ENCODE data around the gene C9orf78. TPM values are rescaled to one million over a fixed set of nuclear protein-coding genes. Genes with fewer than 3 reads are reported as not detected.

C9orf78 gene
- total RNA-seq, 6 donors from 2014 or later, result 17.8 to 66.6 (median 36.5) TPM

- no peak overlapping the region for H3K27ac ChIP-seq
- no peaks in the 10 kb centered on the region for H3K9me3 ChIP-seq
- H3K4me1 ChIP-seq, result peaks cover 12 to 17% (median 15%) of the 10 kb centered on the region in 4 donors
- no peaks in the 10 kb centered on the region for H3K36me3 ChIP-seq
- WGBS, 2 donors, result 74 to 75% methylated on average over 8 of the region's 8 CpGs
- TF ChIP-seq EP300 (IDR thresholded peaks at IDR 0.05), result no peak
- no peak for TF ChIP-seq POLR2AphosphoS5 (IDR thresholded peaks at IDR 0.05)
- no peak for TF ChIP-seq POLR2A (IDR thresholded peaks at IDR 0.05)
- TF ChIP-seq CTCF (IDR thresholded peaks at IDR 0.05), result no peak
- H3K4me3 ChIP-seq, result no peak overlapping the region
- no peak for ATAC-seq (ENCODE audit: low FRiP score in 2 of 2)
- H3K27me3 ChIP-seq, result no peaks in the 10 kb centered on the region
- no peak for DNase-seq
These were observed 53.9 kb downstream of the C9orf78 start for GRCh38 chr9:129781131-129781530.

DNA sequence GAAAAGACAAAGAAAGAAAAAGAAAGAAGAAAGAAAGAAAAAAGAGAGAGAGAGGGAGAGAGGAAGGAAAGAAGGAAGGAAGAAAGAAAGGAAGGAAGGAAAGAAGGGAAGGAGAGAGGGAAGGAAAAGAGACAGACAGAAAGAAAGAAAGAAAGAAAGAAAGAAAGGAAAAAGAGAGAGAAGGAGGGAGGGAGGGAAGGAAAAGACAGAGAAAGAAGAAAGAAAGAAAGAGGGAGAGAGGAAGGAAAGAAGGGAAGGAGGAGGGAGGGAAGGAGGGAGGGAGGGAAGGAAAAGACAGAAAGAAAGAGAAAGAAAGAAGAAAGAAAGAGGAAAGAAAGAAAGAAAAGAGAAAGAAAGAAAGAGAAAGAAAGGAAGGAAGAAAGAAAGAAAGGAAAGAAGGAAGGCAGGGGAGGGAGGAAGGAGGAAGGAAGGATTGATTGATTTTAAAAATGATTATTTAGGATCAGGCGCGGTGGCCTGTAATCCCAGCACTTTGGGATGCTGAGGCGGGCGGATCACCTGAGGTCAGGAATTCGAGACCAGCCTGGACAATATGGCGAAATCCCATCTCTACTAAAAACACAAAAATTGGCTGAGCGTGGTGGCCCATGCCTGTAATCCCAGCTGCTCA, 55.4 kb downstream of the C9orf78 start:
- Histone ChIP-seq H3K27me3 (no peaks in the 10 kb centered on the region), H3K4me3 (no peak overlapping the region), H3K4me1 (peaks cover 12 to 17% (median 15%) of the 10 kb centered on the region in 4 donors), H3K9me3 (no peaks in the 10 kb centered on the region), H3K27ac (no peak overlapping the region), H3K36me3 (no peaks in the 10 kb centered on the region)
- ATAC-seq (ENCODE audit: low FRiP score in 2 of 2) (no peak), DNase-seq (no peak)
- TF ChIP-seq POLR2A (IDR thresholded peaks at IDR 0.05) (no peak), EP300 (IDR thresholded peaks at IDR 0.05) (no peak), POLR2AphosphoS5 (IDR thresholded peaks at IDR 0.05) (no peak), CTCF (IDR thresholded peaks at IDR 0.05) (no peak)
- WGBS, 2 donors, result 88 to 90% methylated on average over 7 of the region's 7 CpGs

DNA sequence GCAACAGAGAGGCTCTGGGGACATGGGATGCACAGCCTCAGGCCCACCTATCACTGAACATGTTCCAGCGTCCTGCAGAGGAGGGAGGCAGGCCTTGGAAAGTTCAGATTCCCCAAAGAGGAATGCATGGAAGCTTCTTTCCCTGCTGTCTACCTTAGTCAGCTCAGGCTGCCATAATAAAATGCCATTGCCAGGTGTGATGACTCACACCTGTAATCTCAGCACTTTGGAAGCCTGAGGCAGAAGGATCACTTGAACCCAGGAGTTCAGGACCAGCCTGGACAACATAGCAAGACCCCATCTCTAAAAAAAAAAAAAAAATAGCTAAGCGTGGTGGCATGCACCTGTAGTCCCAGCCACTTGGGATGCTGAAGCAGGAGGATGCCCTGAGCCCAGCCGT, 56.6 kb downstream of the C9orf78 start:
- whole genome bisulfite sequencing, 2 donors, result 72 to 81% methylated on average over 3 of the region's 3 CpGs
- TF ChIP-seq EP300 (IDR thresholded peaks at IDR 0.05), result no peak
- no peak for TF ChIP-seq POLR2A (IDR thresholded peaks at IDR 0.05)
- TF ChIP-seq POLR2AphosphoS5 (IDR thresholded peaks at IDR 0.05), result no peak
- TF ChIP-seq CTCF (IDR thresholded peaks at IDR 0.05), result no peak
- DNase-seq (no peak), ATAC-seq (ENCODE audit: low FRiP score in 2 of 2) (no peak)
- no peak overlapping the region for H3K4me3 ChIP-seq
- H3K9me3 ChIP-seq, result no peaks in the 10 kb centered on the region
- no peaks in the 10 kb centered on the region for H3K27me3 ChIP-seq
- no peak overlapping the region for H3K27ac ChIP-seq
- H3K36me3 ChIP-seq, result no peaks in the 10 kb centered on the region
- H3K4me1 ChIP-seq, result peaks cover 12 to 18% (median 16%) of the 10 kb centered on the region in 4 donors

DNA sequence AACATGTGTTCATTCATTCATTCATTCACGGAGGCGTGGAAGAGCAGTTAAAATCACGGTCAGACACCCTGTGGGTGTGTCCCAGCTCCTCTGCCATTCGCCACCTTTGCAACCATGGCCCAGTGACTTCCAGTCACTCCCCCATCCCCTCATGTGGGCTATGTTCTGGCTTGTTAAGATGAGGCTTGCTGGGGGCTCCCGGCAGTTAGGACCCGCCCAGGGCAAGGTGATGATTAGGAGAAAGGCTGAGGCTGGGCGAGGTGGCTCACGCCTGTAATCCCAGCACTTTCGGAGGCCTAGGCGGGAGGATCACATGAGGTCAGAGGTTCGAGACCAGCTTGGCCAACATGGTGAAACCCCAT, 57.3 kb downstream of the C9orf78 start:
- Histone ChIP-seq H3K4me3 (no peak overlapping the region), H3K9me3 (no peaks in the 10 kb centered on the region), H3K4me1 (peaks cover 12 to 18% (median 16%) of the 10 kb centered on the region in 4 donors), H3K27me3 (no peaks in the 10 kb centered on the region), H3K36me3 (no peaks in the 10 kb centered on the region), H3K27ac (peak overlapping the region in 3 of 4 donors; percentile 8 to 65 (median 30))
- no peak for TF ChIP-seq POLR2A (IDR thresholded peaks at IDR 0.05)
- no peak for TF ChIP-seq CTCF (IDR thresholded peaks at IDR 0.05)
- no peak for TF ChIP-seq POLR2AphosphoS5 (IDR thresholded peaks at IDR 0.05)
- no peak for TF ChIP-seq EP300 (IDR thresholded peaks at IDR 0.05)
- ATAC-seq (ENCODE audit: low FRiP score in 2 of 2) (no peak), DNase-seq (no peak)
- 69 to 77% methylated on average over 9 to 11 of the region's 11 CpGs for WGBS, 2 donors

Small RNAs within 50 kb of the gene (small RNA-seq; reads per million reads assigned to genes)
- gene MIR6855, result 0 to 0.07 (median 0) reads per million in 4 donors

Other genes starting within 250 kb of the C9orf78 start
- not detected for gene C9orf50, start 214.2 kb downstream of the C9orf78 start, total RNA-seq
- gene NTMT1, start 209.1 kb downstream of the C9orf78 start, total RNA-seq, result 10 to 100 TPM; 15.0 to 37.7 (median 23.6) TPM
- 10 to 100 TPM; 15.4 to 51.3 (median 21.9) TPM for gene ASB6, start 193.1 kb downstream of the C9orf78 start, total RNA-seq
- 1 to 10 TPM in 2 of 6 donors, under 1 TPM in 1, not detected in 3; 0.61 to 5.8 (median 1.3) TPM for gene PRRX2, start 169.6 kb downstream of the C9orf78 start, total RNA-seq
- 1 to 10 TPM in 5 of 6 donors, under 1 TPM in 1; 0.76 to 4.2 (median 2.5) TPM for gene PTGES, start 82.2 kb downstream of the C9orf78 start, total RNA-seq
- gene TOR1B, start 32.1 kb downstream of the C9orf78 start, total RNA-seq, result 10 to 100 TPM; 13.0 to 37.4 (median 25.0) TPM
- 10 to 100 TPM; 15.6 to 56.5 (median 34.7) TPM for gene TOR1A, start 11.1 kb downstream of the C9orf78 start, total RNA-seq
- gene USP20, start 183 bp upstream of the C9orf78 start, total RNA-seq, result 10 to 100 TPM; 17.3 to 75.4 (median 26.2) TPM
- gene FNBP1, start 207.9 kb upstream of the C9orf78 start, total RNA-seq, result 10 to 100 TPM; 34.8 to 85.4 (median 51.6) TPM
- gene GPR107, start 218.6 kb upstream of the C9orf78 start, total RNA-seq, result 10 to 100 TPM; 26.5 to 44.4 (median 35.3) TPM

All from upper lobe of left lung (tissue), 6 donors.